Keratinocyte (primary cell): Measurements from ENCODE around the gene CFAP61. TPM values are rescaled to one million over a fixed set of nuclear protein-coding genes. Genes with fewer than 3 reads are reported as not detected.

ENCODE experiments used
- DNase-seq: peaks from one replicate; pipeline ENCODE4 v3.0.0-alpha.2; 2011; ENCODE audit warnings: low read depth, missing footprints, low spot score
- FAIRE-seq: peaks from 2 replicates; lab custom pipeline; 2011; peaks lifted over from hg19 to GRCh38; lab: Jason Lieb, UNC
- H2AFZ ChIP-seq: 2 replicates; pipeline ENCODE4 v1.6.0; 2012; ENCODE audit warnings: low read length, control low read depth, inconsistent platforms; ENCODE audit not compliant: control insufficient read depth
- H3K27ac ChIP-seq: 2 replicates; pipeline ENCODE4 v1.5.1; 2011; ENCODE audit warnings: low read length; ENCODE audit not compliant: control insufficient read depth, insufficient read depth
- H3K27me3 ChIP-seq: 3 replicates; pipeline ENCODE4 v1.6.0; 2011; ENCODE audit warnings: low read length; ENCODE audit not compliant: control insufficient read depth, insufficient read depth; ENCODE audit errors: extremely low read depth
- H3K36me3 ChIP-seq, 2 experiments: 2 replicates in 1 of 2; 3 replicates in 1 of 2; pipeline ENCODE4 v1.5.1; 2011; ENCODE audit warnings: low read length in 2 of 2, mild to moderate bottlenecking in 1 of 2; ENCODE audit not compliant: control insufficient read depth in 2 of 2, insufficient read depth in 2 of 2; ENCODE audit errors: extremely low read depth in 1 of 2
- H3K4me1 ChIP-seq: 3 replicates; pipeline ENCODE4 v1.5.1; 2011; ENCODE audit warnings: low read length; ENCODE audit not compliant: control insufficient read depth, insufficient read depth; ENCODE audit errors: extremely low read depth
- H3K4me2 ChIP-seq: 3 replicates; pipeline ENCODE4 v1.6.0; 2011; ENCODE audit warnings: low read depth, low read length; ENCODE audit not compliant: control insufficient read depth, insufficient read depth; ENCODE audit errors: extremely low read depth
- H3K4me3 ChIP-seq, 3 experiments: fragments of 200-600 bp in 1 of 3; sonication (generic) in 1 of 3; 2 replicates in 2 of 3; 3 replicates in 1 of 3; pipeline ENCODE4 v1.5.1; 2011 to 2016; ENCODE audit warnings: low read length in 3 of 3, mild to moderate bottlenecking in 3 of 3, control low read depth in 2 of 3, inconsistent platforms in 1 of 3, low read depth in 1 of 3, mixed read lengths in 1 of 3, mixed run types in 1 of 3, moderate library complexity in 1 of 3; ENCODE audit not compliant: control insufficient read depth in 2 of 3, insufficient read depth in 2 of 3; ENCODE audit errors: extremely low read depth in 1 of 3
- H3K79me2 ChIP-seq: 2 replicates; pipeline ENCODE4 v1.6.0; 2012; ENCODE audit warnings: low read length; ENCODE audit not compliant: control insufficient read depth, insufficient read depth
- H3K9ac ChIP-seq: 3 replicates; pipeline ENCODE4 v1.6.0; 2011; ENCODE audit warnings: low read length; ENCODE audit not compliant: control insufficient read depth, insufficient read depth; ENCODE audit errors: extremely low read depth
- H3K9me1 ChIP-seq: 3 replicates; pipeline ENCODE4 v1.6.0; 2011; ENCODE audit warnings: low read length; ENCODE audit not compliant: control insufficient read depth, insufficient read depth; ENCODE audit errors: extremely low read depth
- H3K9me3 ChIP-seq: 2 replicates; pipeline ENCODE4 v1.5.1; 2012; ENCODE audit warnings: low read depth, low read length; ENCODE audit not compliant: control insufficient read depth
- H4K20me1 ChIP-seq: 3 replicates; pipeline ENCODE4 v1.6.0; 2011; ENCODE audit warnings: low read length; ENCODE audit not compliant: control insufficient read depth, insufficient read depth; ENCODE audit errors: extremely low read depth
- EZH2 ChIP-seq: IDR thresholded peaks from one replicate; pipeline ENCODE4 v1.6.1; 2012; ENCODE audit warnings: inconsistent platforms, mild to moderate bottlenecking, low read length, moderate library complexity
- dilution Hi-C: fragments of 300-500 bp; cut with MboI; formaldehyde crosslinking; loops from one replicate; pipeline ENCODE4 v1.7.0; 2020; ENCODE audit warnings: low sequenced_read_pairs; ENCODE audit not compliant: extremely low pct_ligation_motif_present
- polyA plus RNA-seq, 5 experiments: library from polyadenylated mRNA; depleted of rRNA in 3 of 5; stranded (reverse) in 3 of 5; stranded (forward) in 1 of 5; unstranded in 1 of 5; fragments of >200 nt; gene quantifications; 1 replicate in 1 of 5; 2 replicates in 3 of 5; 3 replicates in 1 of 5; pipeline versions ENCODE4 v1.2.1 to v1.2.3, GENCODE V29; 2011 to 2012; ENCODE audit warnings: missing spikeins in 2 of 5, low read depth in 1 of 5, low replicate concordance in 1 of 5
- TF ChIP-seq, protein P1 (sequence below), 3 experiments: IDR thresholded peaks in 1 of 3; conservative IDR thresholded peaks in 1 of 3; optimal IDR thresholded peaks in 1 of 3; 2 replicates in 2 of 3; 3 replicates in 1 of 3; pipeline versions ENCODE3 to v1.5.1; 2011; ENCODE audit warnings: low read length in 3 of 3, mild to moderate bottlenecking in 3 of 3, moderate library complexity in 2 of 3, control low read depth in 1 of 3, inconsistent platforms in 1 of 3; ENCODE audit not compliant: insufficient read depth in 2 of 3; ENCODE audit errors: extremely low read depth in 1 of 3

CFAP61 gene
- polyA plus RNA-seq, 1 donor (not counting 4 experiments of a cell fraction or from before 2014, with no cell fraction given) = 0.25 TPM

DNA sequence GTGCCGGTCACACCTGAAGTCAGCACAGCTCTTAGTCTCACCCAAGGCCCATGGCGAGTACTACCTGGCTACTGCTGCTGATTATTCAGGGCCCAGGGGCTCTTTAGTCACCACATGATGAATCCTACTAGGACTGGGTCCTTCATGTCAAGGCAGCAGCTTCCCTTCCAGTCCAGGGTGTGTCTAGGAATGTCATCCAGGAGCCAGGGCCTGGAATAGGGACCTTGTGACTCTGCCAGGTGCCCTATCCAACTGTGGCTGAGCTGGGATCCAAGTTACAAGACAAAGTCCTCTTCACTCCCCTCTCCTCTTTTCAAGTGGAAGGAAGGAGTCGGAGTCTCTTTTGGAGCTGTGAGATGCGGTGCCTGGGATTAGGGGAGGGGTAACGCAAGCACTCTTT is 85.5 kb downstream of the CFAP61 start:
- DNase-seq (no peak), FAIRE-seq (no peak)
- H3K9ac ChIP-seq = no peak overlapping the region
- no peaks in the 10 kb centered on the region for H3K4me1 ChIP-seq
- TF ChIP-seq EZH2 = no peak
- TF ChIP-seq, protein P1, sequence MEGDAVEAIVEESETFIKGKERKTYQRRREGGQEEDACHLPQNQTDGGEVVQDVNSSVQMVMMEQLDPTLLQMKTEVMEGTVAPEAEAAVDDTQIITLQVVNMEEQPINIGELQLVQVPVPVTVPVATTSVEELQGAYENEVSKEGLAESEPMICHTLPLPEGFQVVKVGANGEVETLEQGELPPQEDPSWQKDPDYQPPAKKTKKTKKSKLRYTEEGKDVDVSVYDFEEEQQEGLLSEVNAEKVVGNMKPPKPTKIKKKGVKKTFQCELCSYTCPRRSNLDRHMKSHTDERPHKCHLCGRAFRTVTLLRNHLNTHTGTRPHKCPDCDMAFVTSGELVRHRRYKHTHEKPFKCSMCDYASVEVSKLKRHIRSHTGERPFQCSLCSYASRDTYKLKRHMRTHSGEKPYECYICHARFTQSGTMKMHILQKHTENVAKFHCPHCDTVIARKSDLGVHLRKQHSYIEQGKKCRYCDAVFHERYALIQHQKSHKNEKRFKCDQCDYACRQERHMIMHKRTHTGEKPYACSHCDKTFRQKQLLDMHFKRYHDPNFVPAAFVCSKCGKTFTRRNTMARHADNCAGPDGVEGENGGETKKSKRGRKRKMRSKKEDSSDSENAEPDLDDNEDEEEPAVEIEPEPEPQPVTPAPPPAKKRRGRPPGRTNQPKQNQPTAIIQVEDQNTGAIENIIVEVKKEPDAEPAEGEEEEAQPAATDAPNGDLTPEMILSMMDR (optimal IDR thresholded peaks at IDR 0.05 in 1 of 3, IDR thresholded peaks at IDR 0.05 in 1 of 3, conservative IDR thresholded peaks at IDR 0.05 in 1 of 3; ENCODE audit: extremely low read depth in 1 of 3, insufficient read depth in 2 of 3, low read length in 3 of 3) = no peak
- dilution Hi-C loops = no loop called here
- no peaks in the 10 kb centered on the region for H3K9me3 ChIP-seq
- H3K4me2 ChIP-seq = no peak overlapping the region
- H3K79me2 ChIP-seq = no peaks in the 10 kb centered on the region
- H3K27ac ChIP-seq = no peak overlapping the region
- H3K9me1 ChIP-seq = no peaks in the 10 kb centered on the region
- no peak overlapping the region for H3K4me3 ChIP-seq
- H3K36me3 ChIP-seq = no peaks in the 10 kb centered on the region
- H4K20me1 ChIP-seq = no peaks in the 10 kb centered on the region
- H2AFZ ChIP-seq = no peak overlapping the region
- H3K27me3 ChIP-seq = no peaks in the 10 kb centered on the region

DNA sequence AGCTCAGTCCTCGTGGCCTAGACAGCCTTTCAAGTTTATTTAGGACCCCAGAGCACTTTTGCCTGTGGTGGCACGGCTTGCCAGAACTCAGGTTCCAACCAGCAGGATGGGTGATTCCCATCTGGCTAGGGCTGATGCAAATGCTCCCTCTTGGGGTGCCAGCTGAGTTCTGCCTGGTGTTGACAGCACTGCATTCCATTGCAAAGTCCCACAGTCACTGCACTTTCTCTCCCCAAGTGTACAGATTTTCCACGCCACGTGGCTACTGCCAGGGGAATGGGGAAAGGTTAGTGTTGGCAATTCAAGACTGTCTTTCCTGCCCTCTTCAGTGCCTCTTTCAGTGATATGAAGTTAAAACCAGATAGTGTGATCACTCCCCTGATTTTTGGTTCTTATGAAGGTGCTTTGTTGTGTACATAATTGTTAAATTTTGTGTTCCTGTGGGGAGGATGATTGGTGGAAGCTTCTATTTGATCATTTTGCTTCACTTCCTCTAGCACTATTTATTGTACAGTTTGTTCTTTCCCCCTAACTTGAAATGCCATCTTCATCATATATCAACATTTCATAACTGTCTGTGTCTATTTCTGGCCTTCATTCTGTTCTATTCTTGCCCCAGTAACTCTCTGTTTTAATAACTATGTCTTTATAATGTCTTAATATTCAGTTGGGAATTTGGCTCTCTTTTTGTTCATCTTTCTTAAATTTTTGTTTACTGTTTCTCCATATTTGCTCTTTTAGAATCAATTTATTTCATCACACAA is 86.2 kb downstream of the CFAP61 start:
- DNase-seq (no peak), FAIRE-seq (no peak)
- H3K9ac ChIP-seq = no peak overlapping the region
- dilution Hi-C loops = no loop called here
- H3K79me2 ChIP-seq = no peaks in the 10 kb centered on the region
- H4K20me1 ChIP-seq = no peaks in the 10 kb centered on the region
- no peaks in the 10 kb centered on the region for H3K9me3 ChIP-seq
- H3K9me1 ChIP-seq = no peaks in the 10 kb centered on the region
- H2AFZ ChIP-seq = no peak overlapping the region
- H3K36me3 ChIP-seq = no peaks in the 10 kb centered on the region
- no peak overlapping the region for H3K4me3 ChIP-seq
- TF ChIP-seq, protein P1 (optimal IDR thresholded peaks at IDR 0.05 in 1 of 3, IDR thresholded peaks at IDR 0.05 in 1 of 3, conservative IDR thresholded peaks at IDR 0.05 in 1 of 3; ENCODE audit: extremely low read depth in 1 of 3, insufficient read depth in 2 of 3, low read length in 3 of 3) = no peak
- TF ChIP-seq EZH2 = no peak
- H3K27me3 ChIP-seq = no peaks in the 10 kb centered on the region
- H3K27ac ChIP-seq = no peak overlapping the region
- H3K4me1 ChIP-seq = no peaks in the 10 kb centered on the region
- no peak overlapping the region for H3K4me2 ChIP-seq
